ENCODE data around the gene PTPN21. TPM values are rescaled to one million over a fixed set of nuclear protein-coding genes. Genes with fewer than 3 reads are reported as not detected.

Gene PTPN21
- total and polyA plus RNA-seq, 2 of the 13 experiments (the other 11 are each of a cell fraction or from before 2014, with no cell fraction given): 2.0 to 3.7 TPM

- Histone ChIP-seq H3K27ac (ENCODE audit: extremely low read length, insufficient read depth, low read length) (peak overlapping the region; percentile 47), H4K20me1 (ENCODE audit: insufficient read depth, low read length) (no peaks in the 10 kb centered on the region), H3K4me3 (replicated peaks in 1 of 3; ENCODE audit: insufficient read depth in 1 of 3, low read depth in 2 of 3, low read length in 3 of 3) (peak overlapping the region; percentile 35 to 54 (median 40); a peak in 5 of 6 replicates), H3K4me2 (ENCODE audit: low read depth, low read length) (peak overlapping the region; percentile 59), H3K79me2 (ENCODE audit: insufficient read depth, low read length) (no peaks in the 10 kb centered on the region), H3K9me3 (ENCODE audit: low read length) (no peaks in the 10 kb centered on the region), H2AFZ (ENCODE audit: low read length) (no peak overlapping the region), H3K36me3 (replicated peaks in 1 of 2; ENCODE audit: control insufficient read depth in 1 of 2, insufficient read depth in 2 of 2, low read length in 2 of 2) (no peaks in the 10 kb centered on the region), H3K9ac (ENCODE audit: insufficient read depth, low read depth, low read length) (no peak overlapping the region), H3K27me3 (ENCODE audit: control insufficient read depth in 1 of 2, insufficient read depth in 2 of 2, low read length in 2 of 2) (no peaks in the 10 kb centered on the region), H3K4me1 (ENCODE audit: insufficient read depth, low read length) (peaks cover 21% of the 10 kb centered on the region)
- 12% methylated on average over 7 of the region's 7 CpGs for WGBS (ENCODE audit: low lambda C conversion rate)
- intact Hi-C loops (cut with micrococcal nuclease; ENCODE audit: unreplicated experiment) (no loop called here), in situ Hi-C loops (cut with HindIII; ENCODE audit: extremely low pct_ligation_motif_present, low pct_unique_long_range_greater_than_20kb) (no loop called here)
- TF ChIP-seq ASH2L (IDR thresholded peaks at IDR 0.05; ENCODE audit: insufficient read length, low read depth, low read length): peak; percentile 34
- TF ChIP-seq, protein P1, sequence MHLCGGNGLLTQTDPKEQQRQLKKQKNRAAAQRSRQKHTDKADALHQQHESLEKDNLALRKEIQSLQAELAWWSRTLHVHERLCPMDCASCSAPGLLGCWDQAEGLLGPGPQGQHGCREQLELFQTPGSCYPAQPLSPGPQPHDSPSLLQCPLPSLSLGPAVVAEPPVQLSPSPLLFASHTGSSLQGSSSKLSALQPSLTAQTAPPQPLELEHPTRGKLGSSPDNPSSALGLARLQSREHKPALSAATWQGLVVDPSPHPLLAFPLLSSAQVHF (CRISPR knock-in tag; IDR thresholded peaks at IDR 0.05): no peak
- peak; percentile 2; the same call in 1 of the 2 replicates for TF ChIP-seq CEBPB (IDR thresholded peaks at IDR 0.05; ENCODE audit: borderline replicate concordance, low read depth, low read length)
- TF ChIP-seq HOXA5 (CRISPR knock-in tag; IDR thresholded peaks at IDR 0.05): no peak
- FAIRE-seq (peak; percentile 79), ATAC-seq (peak; percentile 73), DNase-seq (ENCODE audit: low spot score) (peak; percentile 52)
- CTCF ChIA-PET (ENCODE audit: low intra/inter-chr PET ratio, low total read pairs): no interaction called here
- POLR2A ChIA-PET: no interaction called here
- no TSS peak for BruUV-seq (replicated peaks)
Measured at GRCh38 chr14:88516861-88517357, 37.9 kb downstream of the PTPN21 start.

- FAIRE-seq (no peak), DNase-seq (ENCODE audit: low spot score) (no peak), ATAC-seq (peak; percentile 82)
- no peak overlapping the region for H3K9ac ChIP-seq (ENCODE audit: insufficient read depth, low read depth, low read length)
- BruUV-seq (replicated peaks): no TSS peak
- no peaks in the 10 kb centered on the region for H3K79me2 ChIP-seq (ENCODE audit: insufficient read depth, low read length)
- ChIA-PET CTCF (ENCODE audit: low intra/inter-chr PET ratio, low total read pairs) (no interaction called here), POLR2A (no interaction called here)
- no peak overlapping the region for H3K4me3 ChIP-seq (replicated peaks in 1 of 3; ENCODE audit: insufficient read depth in 1 of 3, low read depth in 2 of 3, low read length in 3 of 3)
- H4K20me1 ChIP-seq (ENCODE audit: insufficient read depth, low read length): no peaks in the 10 kb centered on the region
- WGBS (ENCODE audit: low lambda C conversion rate): 42% methylated on average over 1 of the region's 1 CpG
- H3K27ac ChIP-seq (ENCODE audit: extremely low read length, insufficient read depth, low read length): no peak overlapping the region
- no peaks in the 10 kb centered on the region for H3K27me3 ChIP-seq (ENCODE audit: control insufficient read depth in 1 of 2, insufficient read depth in 2 of 2, low read length in 2 of 2)
- in situ Hi-C loops (cut with HindIII; ENCODE audit: extremely low pct_ligation_motif_present, low pct_unique_long_range_greater_than_20kb): no loop called here
- TF ChIP-seq, protein P2, sequence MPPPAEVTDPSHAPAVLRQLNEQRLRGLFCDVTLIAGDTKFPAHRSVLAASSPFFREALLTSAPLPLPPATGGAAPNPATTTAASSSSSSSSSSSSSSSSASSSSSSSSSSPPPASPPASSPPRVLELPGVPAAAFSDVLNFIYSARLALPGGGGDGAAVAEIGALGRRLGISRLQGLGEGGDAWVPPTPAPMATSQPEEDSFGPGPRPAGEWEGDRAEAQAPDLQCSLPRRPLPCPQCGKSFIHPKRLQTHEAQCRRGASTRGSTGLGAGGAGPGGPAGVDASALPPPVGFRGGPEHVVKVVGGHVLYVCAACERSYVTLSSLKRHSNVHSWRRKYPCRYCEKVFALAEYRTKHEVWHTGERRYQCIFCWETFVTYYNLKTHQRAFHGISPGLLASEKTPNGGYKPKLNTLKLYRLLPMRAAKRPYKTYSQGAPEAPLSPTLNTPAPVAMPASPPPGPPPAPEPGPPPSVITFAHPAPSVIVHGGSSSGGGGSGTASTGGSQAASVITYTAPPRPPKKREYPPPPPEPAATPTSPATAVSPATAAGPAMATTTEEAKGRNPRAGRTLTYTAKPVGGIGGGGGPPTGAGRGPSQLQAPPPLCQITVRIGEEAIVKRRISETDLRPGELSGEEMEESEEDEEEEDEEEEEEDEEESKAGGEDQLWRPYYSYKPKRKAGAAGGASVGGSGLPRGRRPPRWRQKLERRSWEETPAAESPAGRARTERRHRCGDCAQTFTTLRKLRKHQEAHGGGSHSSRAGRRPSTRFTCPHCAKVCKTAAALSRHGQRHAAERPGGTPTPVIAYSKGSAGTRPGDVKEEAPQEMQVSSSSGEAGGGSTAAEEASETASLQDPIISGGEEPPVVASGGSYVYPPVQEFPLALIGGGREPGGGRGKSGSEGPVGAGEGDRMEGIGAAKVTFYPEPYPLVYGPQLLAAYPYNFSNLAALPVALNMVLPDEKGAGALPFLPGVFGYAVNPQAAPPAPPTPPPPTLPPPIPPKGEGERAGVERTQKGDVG (CRISPR knock-in tag; IDR thresholded peaks at IDR 0.05; ENCODE audit: borderline replicate concordance): no peak
- H3K4me1 ChIP-seq (ENCODE audit: insufficient read depth, low read length): peaks cover 21% of the 10 kb centered on the region
- intact Hi-C loops (cut with micrococcal nuclease; ENCODE audit: unreplicated experiment): no loop called here
- H2AFZ ChIP-seq (ENCODE audit: low read length): no peak overlapping the region
- H3K9me3 ChIP-seq (ENCODE audit: low read length): no peaks in the 10 kb centered on the region
- H3K36me3 ChIP-seq (replicated peaks in 1 of 2; ENCODE audit: control insufficient read depth in 1 of 2, insufficient read depth in 2 of 2, low read length in 2 of 2): no peaks in the 10 kb centered on the region
- no peak overlapping the region for H3K4me2 ChIP-seq (ENCODE audit: low read depth, low read length)
Measured at GRCh38 chr14:88515499-88516221, 39.1 kb downstream of the PTPN21 start.
